ENCODE measurements around the gene AQP7. TPM values are rescaled to one million over a fixed set of nuclear protein-coding genes. Genes with fewer than 3 reads are reported as not detected.
"Not testable (repeated sequence)": the region's sequence is repeated elsewhere in the genome, so short reads cannot be mapped to it uniquely, and the experiment has no call there.

AQP7 gene
- polyA plus RNA-seq, 3 donors, result 23.2 to 33.7 (median 33.2) TPM

- DNase-seq, result not testable (repeated sequence)
Measured at GRCh38 chr9:33399047-33399446, 3.3 kb downstream of the AQP7 start.

DNA sequence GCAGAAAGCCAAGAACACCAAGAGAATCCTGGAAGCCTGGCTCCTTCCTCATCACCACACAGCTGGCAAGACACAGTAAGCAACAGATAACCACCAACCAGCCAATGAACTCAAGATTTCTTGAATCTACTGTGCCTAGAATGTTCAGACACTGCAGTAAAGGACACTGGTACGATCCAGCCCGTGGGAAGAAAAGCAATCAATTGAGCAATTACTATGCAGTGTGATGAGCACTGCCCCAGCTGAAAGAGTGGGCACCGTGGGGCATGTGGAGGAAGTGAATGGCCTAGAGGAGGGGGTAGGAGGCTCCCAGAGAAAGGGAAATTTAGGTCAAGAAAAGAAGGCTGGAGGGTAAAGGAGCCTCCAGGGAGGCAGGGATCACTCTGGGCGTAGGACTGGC, 4.6 kb downstream of the AQP7 start:
- not testable (repeated sequence) for DNase-seq

- not testable (repeated sequence) for DNase-seq
Measured at GRCh38 chr9:33395159-33395879, 7.0 kb downstream of the AQP7 start.

GRCh38 chr9:33393986-33394385, 8.4 kb downstream of the AQP7 start:
- not testable (repeated sequence) for DNase-seq

DNA sequence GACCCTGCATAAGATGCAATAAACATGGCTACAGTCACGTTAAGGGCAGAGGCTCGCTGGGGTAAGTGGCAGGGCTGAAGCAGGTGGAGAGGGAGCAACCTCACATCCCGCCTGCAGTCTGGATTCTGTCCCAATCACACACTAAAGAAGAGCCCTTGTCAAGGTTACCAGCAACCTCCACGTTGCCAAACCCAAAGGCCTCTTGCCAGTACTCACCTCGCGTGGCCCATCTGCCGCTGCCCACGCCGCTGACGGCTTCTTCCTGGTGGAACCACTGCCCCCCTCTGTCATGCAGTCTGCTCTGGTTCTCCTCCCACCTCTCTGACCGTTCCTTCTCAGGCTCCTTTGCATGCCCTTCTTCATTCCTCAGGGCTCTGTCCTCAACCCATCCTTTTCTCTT, 8.8 kb downstream of the AQP7 start:
- no peak for DNase-seq

- not testable (repeated sequence) for DNase-seq
Measured at GRCh38 chr9:33392591-33393021, 9.8 kb downstream of the AQP7 start.

DNA sequence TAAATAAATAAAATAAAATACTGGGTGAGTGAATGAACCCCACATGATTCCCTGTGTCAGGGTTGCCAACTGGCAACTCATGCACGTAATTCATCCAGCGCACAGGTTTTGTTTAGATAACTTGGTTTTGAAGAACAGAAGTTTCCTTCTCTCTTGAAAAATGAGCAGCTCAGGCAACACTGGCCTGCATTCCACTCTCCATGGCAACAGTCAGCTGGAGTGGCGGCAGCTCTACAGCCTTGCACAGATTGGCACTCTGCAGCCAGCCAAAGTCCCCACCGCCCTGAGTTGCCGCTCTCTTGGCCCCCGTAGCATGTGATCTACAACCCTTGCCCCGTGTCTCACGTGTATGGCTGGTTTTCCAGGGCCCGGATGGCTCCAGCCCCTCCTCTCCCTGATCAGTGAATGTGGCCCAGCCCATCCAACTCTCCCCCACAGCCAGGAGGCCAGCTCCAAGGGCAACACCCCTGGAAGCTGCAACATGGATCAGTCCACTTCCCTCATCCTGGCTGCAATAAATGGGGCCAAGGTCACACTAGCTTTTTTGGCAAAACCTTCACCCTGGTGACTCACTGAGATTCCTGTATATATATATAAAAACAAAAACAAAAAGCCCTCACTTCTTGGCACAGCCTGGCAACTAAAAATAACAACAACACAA, 11.1 kb downstream of the AQP7 start:
- peak; percentile 80 for DNase-seq

DNA sequence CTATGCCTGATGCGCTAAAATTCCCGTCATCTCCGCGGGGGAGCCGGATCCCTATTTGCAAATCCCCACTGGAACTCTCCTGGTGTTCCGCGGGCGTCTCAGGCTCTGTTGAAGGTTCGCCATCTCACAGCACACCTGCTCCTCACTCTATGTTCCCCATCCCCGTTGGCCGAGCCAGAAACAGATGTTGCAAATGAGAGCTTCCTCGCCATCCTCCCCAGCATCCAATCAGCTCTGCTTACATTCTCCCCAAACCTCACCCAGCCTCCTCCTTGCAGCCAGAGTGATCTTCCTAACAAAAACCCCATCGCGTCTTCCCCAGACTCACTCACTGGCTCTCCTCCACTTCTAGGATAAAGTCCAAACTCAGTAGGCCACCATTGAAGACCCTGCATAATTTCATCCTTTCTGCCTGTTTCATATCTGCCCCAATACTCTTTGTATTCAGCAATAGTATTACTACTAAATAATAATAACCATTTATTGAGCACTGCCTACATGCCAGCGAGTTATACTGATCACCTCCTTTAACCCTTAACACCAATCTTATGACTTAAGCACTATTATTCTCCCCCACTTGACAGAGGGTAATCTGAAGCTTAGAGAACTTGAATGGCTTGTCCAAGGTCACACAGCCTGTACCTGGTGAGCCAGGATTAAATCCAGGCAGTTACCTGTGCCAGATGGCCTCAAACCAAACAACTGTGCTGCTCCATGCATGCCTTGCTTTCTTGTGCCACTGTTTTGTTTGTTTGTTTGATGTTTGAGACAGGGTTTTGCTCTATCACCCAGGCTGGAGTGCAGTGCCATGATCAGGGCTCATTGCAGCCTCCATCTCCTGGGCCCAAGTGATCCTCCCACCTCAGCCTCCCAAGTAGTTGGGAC, 14.0 kb downstream of the AQP7 start:
- no peak for DNase-seq

GRCh38 chr9:33386998-33387397, 15.4 kb downstream of the AQP7 start:
- DNase-seq, result not testable (repeated sequence)

GRCh38 chr9:33386641-33386996, 15.7 kb downstream of the AQP7 start:
- DNase-seq, result not testable (repeated sequence)

GRCh38 chr9:33385979-33386640, 16.3 kb downstream of the AQP7 start:
- not testable (repeated sequence) for DNase-seq

DNA sequence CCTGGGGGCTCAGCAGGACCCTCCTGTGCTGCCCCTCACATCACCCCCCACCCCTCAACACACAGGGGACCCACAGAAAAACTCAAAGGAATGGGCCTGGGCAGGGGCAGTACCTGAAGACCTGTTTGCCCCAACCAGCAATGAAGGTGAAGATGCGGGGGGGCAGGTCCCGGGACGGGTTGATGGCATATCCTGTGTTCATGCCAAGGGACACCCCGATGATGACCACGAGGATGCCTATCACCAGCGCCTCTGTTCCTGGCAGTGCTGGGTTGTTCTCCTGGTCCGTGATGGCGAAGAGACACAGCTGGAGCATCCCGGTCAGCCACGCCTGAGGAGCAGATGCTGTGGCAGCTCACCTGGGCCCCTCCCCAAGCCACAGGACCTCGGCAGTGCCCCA, 16.8 kb downstream of the AQP7 start:
- DNase-seq, result not testable (repeated sequence)

- DNase-seq, result not testable (repeated sequence)
Measured at GRCh38 chr9:33383396-33383795, 19.0 kb downstream of the AQP7 start.

DNA sequence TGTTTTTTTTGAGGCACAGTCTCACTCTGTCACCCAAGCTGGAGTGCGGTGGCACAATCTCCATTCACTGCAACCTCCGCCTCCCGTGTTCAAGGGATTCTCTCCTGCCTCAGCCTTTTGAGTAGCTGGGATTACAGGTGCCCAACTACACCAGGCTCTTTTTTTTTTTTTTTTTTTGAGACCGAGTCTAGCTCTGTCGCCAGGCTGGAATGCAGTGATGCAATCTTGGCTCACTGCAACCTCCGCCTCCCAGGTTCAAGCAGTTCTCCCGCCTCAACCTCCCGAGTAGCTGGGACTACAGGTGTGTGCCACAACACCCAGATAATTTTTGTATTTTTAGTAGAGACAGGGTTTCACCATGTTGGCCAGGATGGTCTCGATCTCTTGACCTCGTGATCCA, 20.0 kb downstream of the AQP7 start:
- not testable (repeated sequence) for DNase-seq

GRCh38 chr9:33381231-33381791, 21.1 kb downstream of the AQP7 start:
- DNase-seq, result no peak

GRCh38 chr9:33380390-33381094, 21.8 kb downstream of the AQP7 start:
- no peak for DNase-seq

DNA sequence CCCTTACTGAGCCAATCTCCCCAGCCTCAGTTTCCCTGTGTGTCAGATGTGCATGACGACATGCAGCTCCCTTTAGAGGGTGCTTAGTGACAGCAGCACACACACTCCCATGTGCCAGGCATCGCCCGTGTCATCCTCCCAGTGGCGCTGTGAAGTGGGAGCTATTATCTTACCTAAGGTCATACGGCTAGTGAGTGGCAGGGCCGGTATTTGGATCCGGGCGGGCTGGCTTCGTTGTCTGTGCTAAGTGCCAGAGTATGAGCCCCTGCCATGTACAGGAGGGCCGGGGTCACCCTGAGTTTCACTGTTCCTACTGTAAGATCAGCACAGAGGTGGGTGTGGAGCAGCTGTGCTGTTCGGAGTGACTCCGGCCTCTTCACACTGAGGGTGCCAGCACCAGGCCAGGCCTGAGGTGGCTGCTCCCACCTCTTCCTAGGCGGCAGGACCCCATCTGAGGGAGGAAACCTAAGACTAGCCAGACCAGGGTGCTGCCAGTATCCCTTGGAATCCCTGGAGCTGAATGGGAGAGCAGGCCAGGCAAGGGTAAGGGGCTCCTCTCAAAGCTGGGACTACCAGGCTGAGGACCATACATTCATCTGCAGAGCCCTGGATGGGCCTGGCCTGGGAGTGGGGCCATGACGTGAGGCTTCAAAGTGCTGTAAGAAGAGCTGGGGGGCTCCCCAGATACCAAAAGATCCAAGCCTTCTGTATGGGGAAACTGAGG, 22.5 kb downstream of the AQP7 start:
- no peak for DNase-seq

DNA sequence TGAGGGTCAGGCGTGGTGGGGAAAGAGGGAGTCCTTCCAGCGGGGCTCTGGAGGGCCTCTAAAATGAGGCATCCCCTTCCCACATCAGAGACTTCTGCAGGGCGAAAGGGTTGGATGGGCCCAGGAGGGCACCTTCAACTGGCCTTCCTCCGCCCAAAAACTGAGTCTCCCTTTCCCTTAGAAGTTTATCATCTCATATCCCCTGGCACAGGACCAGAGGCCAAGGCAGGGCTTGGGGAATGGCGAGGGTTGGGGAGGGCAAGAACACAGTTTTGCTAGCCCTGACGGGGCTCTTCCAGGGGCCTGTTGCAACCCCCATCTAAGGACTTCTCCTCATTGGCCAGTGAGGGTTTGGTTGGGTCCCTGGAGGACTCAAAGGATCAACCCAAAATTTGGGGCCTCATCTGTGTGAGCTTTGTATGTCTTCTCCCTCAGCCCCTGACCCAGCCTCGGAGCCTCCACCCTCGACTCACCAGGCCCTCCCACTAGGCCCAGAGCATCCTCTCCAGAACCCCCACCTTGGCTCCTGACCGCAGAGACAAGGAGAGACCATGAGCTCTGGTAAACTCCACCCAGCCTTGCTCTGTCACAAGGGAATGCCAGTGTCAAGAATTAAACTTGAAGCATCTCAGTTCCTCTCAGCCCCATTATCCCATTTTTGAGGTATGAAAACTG, 24.1 kb downstream of the AQP7 start:
- no peak for DNase-seq

GRCh38 chr9:33377089-33377715, 25.2 kb downstream of the AQP7 start:
- no peak for DNase-seq

Measured in renal pelvis (tissue), 4 donors.